Dermis microvascular lymphatic vessel endothelial cell (primary cell): ENCODE results near the gene BOK. TPM values are rescaled to one million over a fixed set of nuclear protein-coding genes. Genes with fewer than 3 reads are reported as not detected.
A peak's percentile ranks its signal among the peaks of the same experiment; 100 is the strongest.

Experiments
- DNase-seq, 2 donors: peaks; one replicate each; pipeline versions ENCODE4 v3.0.0 to v3.0.0-alpha.2; 2010; ENCODE audit warnings: low read depth in 2 of 2
- total RNA-seq: library from RNA; depleted of rRNA; stranded (reverse); fragments of >200 nt; gene quantifications from 2 replicates; pipeline ENCODE4 v1.2.1, GENCODE V29; 2014

Gene BOK
- total RNA-seq, 1 donor from 2014 or later: 32.0 TPM

- no peak for DNase-seq
These were observed 19.5 kb upstream of the BOK start for GRCh38 chr2:241538838-241539615.

GRCh38 chr2:241539616-241540374 is 18.8 kb upstream of the BOK start:
- no peak for DNase-seq

- DNase-seq: no peak
These were observed 18.2 kb upstream of the BOK start for GRCh38 chr2:241540401-241540770.

- peak in 1 of 2 donors; percentile 82 for DNase-seq
These were observed 17.6 kb upstream of the BOK start for GRCh38 chr2:241540771-241541561.

GRCh38 chr2:241541564-241542277 is 16.8 kb upstream of the BOK start:
- no peak for DNase-seq

GRCh38 chr2:241542278-241542605 is 16.3 kb upstream of the BOK start:
- no peak for DNase-seq

- DNase-seq: peak in 1 of 2 donors; percentile 57
These were observed 13.4 kb upstream of the BOK start for GRCh38 chr2:241545106-241545505.

- DNase-seq: no peak
These were observed 12.7 kb upstream of the BOK start for GRCh38 chr2:241545523-241546473.

GRCh38 chr2:241546771-241547498 is 11.6 kb upstream of the BOK start:
- peak; percentile 90 to 91 for DNase-seq

- no peak for DNase-seq
These were observed 10.6 kb upstream of the BOK start for GRCh38 chr2:241547781-241548450.

- no peak for DNase-seq
These were observed 10.1 kb upstream of the BOK start for GRCh38 chr2:241548451-241548835.

GRCh38 chr2:241550616-241551580 is 7.6 kb upstream of the BOK start:
- DNase-seq: no peak

- no peak for DNase-seq
These were observed 6.9 kb upstream of the BOK start for GRCh38 chr2:241551599-241551997.

GRCh38 chr2:241551998-241552737 is 6.4 kb upstream of the BOK start:
- no peak for DNase-seq

- no peak for DNase-seq
These were observed 5.1 kb upstream of the BOK start for GRCh38 chr2:241553512-241553830.

- no peak for DNase-seq
These were observed 4.6 kb upstream of the BOK start for GRCh38 chr2:241553981-241554380.

- DNase-seq: no peak
These were observed 3.8 kb upstream of the BOK start for GRCh38 chr2:241554610-241555322.
